Measurements from ENCODE around the gene SACS.
"Not testable (repeated sequence)": the region's sequence is repeated elsewhere in the genome, so short reads cannot be mapped to it uniquely, and the experiment has no call there.

Gene SACS

GRCh38 chr13:23320926-23321534 lies 112.5 kb downstream of the SACS start:
- DNase-seq (ENCODE audit: insufficient read length, low spot score) (no peak), FAIRE-seq (no peak)

GRCh38 chr13:23319883-23320224 lies 113.6 kb downstream of the SACS start:
- FAIRE-seq (no peak), DNase-seq (ENCODE audit: insufficient read length, low spot score) (no peak)

DNA sequence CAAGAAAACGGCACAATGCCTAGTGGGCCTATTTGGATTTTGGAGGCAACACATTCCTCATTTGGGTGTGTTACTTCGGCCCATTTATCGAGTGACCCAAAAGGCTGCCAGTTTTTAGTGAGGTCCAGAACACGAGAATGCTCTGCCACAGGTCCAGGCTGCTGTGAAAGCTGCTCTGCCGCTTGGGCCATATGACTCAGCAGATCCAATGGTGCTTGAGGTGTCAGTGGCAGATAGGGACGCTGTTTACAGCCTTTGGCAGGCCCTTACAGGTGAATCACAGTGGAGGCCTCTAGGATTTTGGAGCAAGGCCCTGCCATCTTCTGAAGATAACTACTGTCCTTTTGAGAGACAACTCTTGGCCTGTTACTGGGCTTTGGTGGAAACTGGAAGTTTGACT lies 118.7 kb downstream of the SACS start:
- not testable (repeated sequence) for FAIRE-seq; DNase-seq (ENCODE audit: insufficient read length, low spot score)

DNA sequence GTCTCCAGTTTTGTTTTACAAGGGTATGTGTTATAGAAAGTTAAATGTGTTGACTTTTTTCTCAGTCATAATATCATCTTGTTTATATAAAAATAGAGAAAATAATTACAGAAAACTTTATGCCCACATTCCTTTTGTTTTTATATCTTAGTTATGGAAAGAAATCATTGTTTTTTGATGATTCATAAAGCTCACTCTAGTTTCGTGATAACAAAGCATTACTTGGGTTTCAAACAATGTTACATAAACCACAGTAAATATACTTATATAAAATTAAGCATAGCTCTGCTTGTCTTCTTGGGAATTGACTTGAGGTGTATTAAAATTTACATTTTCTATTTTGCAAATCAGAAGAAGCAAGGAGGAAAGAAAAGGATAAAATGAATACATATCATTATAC lies 140.9 kb downstream of the SACS start:
- DNase-seq (ENCODE audit: insufficient read length, low spot score) (peak; percentile 2), FAIRE-seq (no peak)

- DNase-seq (ENCODE audit: insufficient read length, low spot score) = peak; percentile 63
- FAIRE-seq = peak; percentile 33
Observed at GRCh38 chr13:23289917-23290357, 143.6 kb downstream of the SACS start.

GRCh38 chr13:23288995-23289394 lies 144.5 kb downstream of the SACS start:
- DNase-seq (ENCODE audit: insufficient read length, low spot score) = no peak
- FAIRE-seq = no peak

- no peak for FAIRE-seq
- DNase-seq (ENCODE audit: insufficient read length, low spot score) = no peak
Observed at GRCh38 chr13:23288564-23288963, 144.9 kb downstream of the SACS start.

DNA sequence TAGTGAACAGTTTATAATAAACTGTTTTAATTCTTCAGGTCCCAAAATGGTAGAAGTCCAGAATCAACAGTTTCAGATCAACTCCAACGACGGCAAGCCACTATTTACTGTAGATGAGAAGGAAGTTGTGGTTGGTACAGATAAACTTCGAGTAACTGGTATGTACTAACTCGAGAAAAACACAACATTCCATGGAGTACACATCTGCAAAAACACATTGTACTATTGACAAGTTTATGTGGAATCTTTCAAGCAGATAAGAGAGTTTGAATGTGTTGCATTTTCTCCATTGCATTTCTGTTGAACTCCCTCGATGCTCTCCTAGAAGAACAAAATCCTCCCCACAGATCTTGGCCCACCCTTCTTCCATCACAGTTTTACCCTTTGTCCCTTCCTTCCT lies 154.2 kb downstream of the SACS start:
- DNase-seq (ENCODE audit: insufficient read length, low spot score) = no peak
- FAIRE-seq = no peak

All from HTR-8/SVneo (cell line).